ENCODE measurements around the gene MICOS13. TPM values are rescaled to one million over a fixed set of nuclear protein-coding genes. Genes with fewer than 3 reads are reported as not detected.

Gene MICOS13
- total RNA-seq, 1 experiment from 2014 or later: 93.5 TPM

GRCh38 chr19:5645409-5645808, 34.9 kb downstream of the MICOS13 start:
- TF ChIP-seq, protein P1, sequence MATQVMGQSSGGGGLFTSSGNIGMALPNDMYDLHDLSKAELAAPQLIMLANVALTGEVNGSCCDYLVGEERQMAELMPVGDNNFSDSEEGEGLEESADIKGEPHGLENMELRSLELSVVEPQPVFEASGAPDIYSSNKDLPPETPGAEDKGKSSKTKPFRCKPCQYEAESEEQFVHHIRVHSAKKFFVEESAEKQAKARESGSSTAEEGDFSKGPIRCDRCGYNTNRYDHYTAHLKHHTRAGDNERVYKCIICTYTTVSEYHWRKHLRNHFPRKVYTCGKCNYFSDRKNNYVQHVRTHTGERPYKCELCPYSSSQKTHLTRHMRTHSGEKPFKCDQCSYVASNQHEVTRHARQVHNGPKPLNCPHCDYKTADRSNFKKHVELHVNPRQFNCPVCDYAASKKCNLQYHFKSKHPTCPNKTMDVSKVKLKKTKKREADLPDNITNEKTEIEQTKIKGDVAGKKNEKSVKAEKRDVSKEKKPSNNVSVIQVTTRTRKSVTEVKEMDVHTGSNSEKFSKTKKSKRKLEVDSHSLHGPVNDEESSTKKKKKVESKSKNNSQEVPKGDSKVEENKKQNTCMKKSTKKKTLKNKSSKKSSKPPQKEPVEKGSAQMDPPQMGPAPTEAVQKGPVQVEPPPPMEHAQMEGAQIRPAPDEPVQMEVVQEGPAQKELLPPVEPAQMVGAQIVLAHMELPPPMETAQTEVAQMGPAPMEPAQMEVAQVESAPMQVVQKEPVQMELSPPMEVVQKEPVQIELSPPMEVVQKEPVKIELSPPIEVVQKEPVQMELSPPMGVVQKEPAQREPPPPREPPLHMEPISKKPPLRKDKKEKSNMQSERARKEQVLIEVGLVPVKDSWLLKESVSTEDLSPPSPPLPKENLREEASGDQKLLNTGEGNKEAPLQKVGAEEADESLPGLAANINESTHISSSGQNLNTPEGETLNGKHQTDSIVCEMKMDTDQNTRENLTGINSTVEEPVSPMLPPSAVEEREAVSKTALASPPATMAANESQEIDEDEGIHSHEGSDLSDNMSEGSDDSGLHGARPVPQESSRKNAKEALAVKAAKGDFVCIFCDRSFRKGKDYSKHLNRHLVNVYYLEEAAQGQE (IDR thresholded peaks at IDR 0.05; ENCODE audit: insufficient read depth in 1 of 2, low read depth in 2 of 2, low read length in 1 of 2): no peak
- TF ChIP-seq POLR2AphosphoS5 (IDR thresholded peaks at IDR 0.05; ENCODE audit: low read depth, low read length) (no peak), SIN3A (IDR thresholded peaks at IDR 0.05; ENCODE audit: borderline replicate concordance, insufficient read depth, low read depth, low read length) (no peak), CTCF (IDR thresholded peaks at IDR 0.05) (no peak)
- no TSS peak for BruUV-seq (replicated peaks)

GRCh38 chr19:5644037-5644436, 36.3 kb downstream of the MICOS13 start:
- CTCF ChIA-PET: no interaction called here
- intact Hi-C loops (cut with micrococcal nuclease; ENCODE audit: unreplicated experiment): no loop called here

More at GRCh38 chr19:5645409-5645808, 34.9 kb downstream of the MICOS13 start:
- H3K36me3 ChIP-seq (ENCODE audit: control insufficient read depth, insufficient read depth, low read length): peaks cover 34% of the 10 kb centered on the region
- no peak overlapping the region for H3K27ac ChIP-seq (ENCODE audit: low read length)
- no peak for ATAC-seq
- CTCF ChIA-PET: no interaction called here
- H3K4me1 ChIP-seq (ENCODE audit: control insufficient read depth, insufficient read depth, low read length): no peaks in the 10 kb centered on the region
- POLR2A ChIA-PET: no interaction called here
- H3K4me3 ChIP-seq (ENCODE audit: low read depth in 2 of 2, low read length in 2 of 2): no peak overlapping the region
- DNase-seq (ENCODE audit: low read depth, low spot score): no peak
- intact Hi-C loops (cut with micrococcal nuclease; ENCODE audit: unreplicated experiment): no loop called here
- H3K27me3 ChIP-seq (ENCODE audit: control insufficient read depth, insufficient read depth, low read length): no peaks in the 10 kb centered on the region
- in situ Hi-C loops (cut with HindIII; ENCODE audit: low pct_unique_long_range_greater_than_20kb, low sequenced_read_pairs): no loop called here
- no peaks in the 10 kb centered on the region for H3K9me3 ChIP-seq (ENCODE audit: control insufficient read depth, insufficient read depth, low read depth, low read length)

More at GRCh38 chr19:5644037-5644436, 36.3 kb downstream of the MICOS13 start:
- BruUV-seq (replicated peaks): no TSS peak
- POLR2A ChIA-PET: no interaction called here
- Histone ChIP-seq H3K4me3 (ENCODE audit: low read depth in 2 of 2, low read length in 2 of 2) (no peak overlapping the region), H3K4me1 (ENCODE audit: control insufficient read depth, insufficient read depth, low read length) (no peaks in the 10 kb centered on the region), H3K27me3 (ENCODE audit: control insufficient read depth, insufficient read depth, low read length) (no peaks in the 10 kb centered on the region), H3K27ac (ENCODE audit: low read length) (no peak overlapping the region), H3K36me3 (ENCODE audit: control insufficient read depth, insufficient read depth, low read length) (peaks cover 34% of the 10 kb centered on the region), H3K9me3 (ENCODE audit: control insufficient read depth, insufficient read depth, low read depth, low read length) (no peaks in the 10 kb centered on the region)
- DNase-seq (ENCODE audit: low read depth, low spot score) (no peak), ATAC-seq (no peak)
- in situ Hi-C loops (cut with HindIII; ENCODE audit: low pct_unique_long_range_greater_than_20kb, low sequenced_read_pairs): no loop called here
- TF ChIP-seq TCF7L2 (IDR thresholded peaks at IDR 0.05; ENCODE audit: low read depth, low read length) (no peak), POLR2AphosphoS5 (IDR thresholded peaks at IDR 0.05; ENCODE audit: low read depth, low read length) (no peak), SIN3A (IDR thresholded peaks at IDR 0.05; ENCODE audit: borderline replicate concordance, insufficient read depth, low read depth, low read length) (no peak), CTCF (IDR thresholded peaks at IDR 0.05) (no peak)
- TF ChIP-seq, protein P1 (IDR thresholded peaks at IDR 0.05; ENCODE audit: insufficient read depth in 1 of 2, low read depth in 2 of 2, low read length in 1 of 2): no peak
